WERI-Rb-1 (cell line): Measurements from ENCODE around the gene RRAS2.

Experiments used
- DNase-seq: peaks from one replicate; pipeline ENCODE4 v3.0.0-alpha.2; 2020
- H3K27ac ChIP-seq: fragments of 250-450 bp; sonication (Bioruptor Pico); 2 replicates; pipeline ENCODE4 v1.5.1; 2020; ENCODE audit warnings: mild to moderate bottlenecking, moderate library complexity
- H3K27me3 ChIP-seq: fragments of 250-450 bp; sonication (Bioruptor Pico); 2 replicates; pipeline ENCODE4 v1.5.1; 2021; ENCODE audit warnings: mild to moderate bottlenecking, low read depth, moderate library complexity; ENCODE audit not compliant: insufficient read depth, severe bottlenecking
- H3K36me3 ChIP-seq: fragments of 250-450 bp; sonication (Bioruptor Pico); 2 replicates; pipeline ENCODE4 v1.5.1; 2020; ENCODE audit warnings: mild to moderate bottlenecking, moderate library complexity
- H3K4me3 ChIP-seq: 2 replicates; pipeline ENCODE4 v1.5.1; 2011; ENCODE audit warnings: low read depth, mild to moderate bottlenecking, control low read depth, low read length
- H3K9me3 ChIP-seq: fragments of 250-450 bp; sonication (Bioruptor Pico); 2 replicates; pipeline ENCODE4 v1.5.1; 2021; ENCODE audit warnings: mild to moderate bottlenecking, moderate library complexity; ENCODE audit not compliant: severe bottlenecking
- CTCF ChIP-seq: IDR thresholded peaks from 2 replicates; pipeline ENCODE4 v1.5.1; 2011; ENCODE audit warnings: low read depth, mild to moderate bottlenecking, control low read depth, inconsistent platforms, low read length

Gene RRAS2

GRCh38 chr11:14228356-14228755 is 130.6 kb downstream of the RRAS2 start:
- Histone ChIP-seq H3K27me3 (peaks cover 30% of the 10 kb centered on the region), H3K27ac (no peak overlapping the region), H3K4me3 (no peak overlapping the region), H3K36me3 (no peaks in the 10 kb centered on the region), H3K9me3 (peaks cover 6% of the 10 kb centered on the region)
- DNase-seq, result no peak
- no peak for TF ChIP-seq CTCF
